Stimulated activated CD8-positive, alpha-beta memory T cell treated with anti-CD3 and anti-CD28 coated beads, Interleukin-7, amount 100 ng/mL, for 4 hours (primary cell): Measurements from ENCODE around the gene E2F1.
"Not testable (repeated sequence)": the region's sequence is repeated elsewhere in the genome, so short reads cannot be mapped to it uniquely, and the experiment has no call there.

Experiments used
- DNase-seq, 2 donors: peaks; one replicate each; pipeline ENCODE4 v3.0.0-alpha.2; 2020; ENCODE audit warnings: low read depth in 2 of 2

The E2F1 gene

DNA sequence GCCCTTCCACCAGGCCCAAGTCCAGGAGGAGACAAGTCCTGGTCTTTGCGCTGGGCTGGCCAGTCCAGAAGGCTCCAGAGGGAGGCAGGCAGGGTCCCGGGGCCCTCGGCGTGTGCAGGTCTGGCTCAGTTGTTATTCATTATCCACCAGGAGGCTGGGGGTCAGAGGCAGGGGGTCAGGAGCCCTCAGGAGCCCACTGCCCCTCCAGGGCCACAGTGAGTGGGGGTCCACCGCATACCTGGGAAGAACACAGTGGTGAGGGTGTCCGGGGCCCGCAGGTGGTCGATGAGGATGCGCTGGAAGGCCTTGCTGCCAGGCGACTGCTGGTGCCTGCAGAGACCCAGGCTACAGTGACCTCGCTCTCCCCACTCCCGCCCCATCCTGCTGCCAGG is 28.5 kb downstream of the E2F1 start:
- no peak for DNase-seq

GRCh38 chr20:33656783-33657703 is 29.1 kb downstream of the E2F1 start:
- no peak for DNase-seq

DNA sequence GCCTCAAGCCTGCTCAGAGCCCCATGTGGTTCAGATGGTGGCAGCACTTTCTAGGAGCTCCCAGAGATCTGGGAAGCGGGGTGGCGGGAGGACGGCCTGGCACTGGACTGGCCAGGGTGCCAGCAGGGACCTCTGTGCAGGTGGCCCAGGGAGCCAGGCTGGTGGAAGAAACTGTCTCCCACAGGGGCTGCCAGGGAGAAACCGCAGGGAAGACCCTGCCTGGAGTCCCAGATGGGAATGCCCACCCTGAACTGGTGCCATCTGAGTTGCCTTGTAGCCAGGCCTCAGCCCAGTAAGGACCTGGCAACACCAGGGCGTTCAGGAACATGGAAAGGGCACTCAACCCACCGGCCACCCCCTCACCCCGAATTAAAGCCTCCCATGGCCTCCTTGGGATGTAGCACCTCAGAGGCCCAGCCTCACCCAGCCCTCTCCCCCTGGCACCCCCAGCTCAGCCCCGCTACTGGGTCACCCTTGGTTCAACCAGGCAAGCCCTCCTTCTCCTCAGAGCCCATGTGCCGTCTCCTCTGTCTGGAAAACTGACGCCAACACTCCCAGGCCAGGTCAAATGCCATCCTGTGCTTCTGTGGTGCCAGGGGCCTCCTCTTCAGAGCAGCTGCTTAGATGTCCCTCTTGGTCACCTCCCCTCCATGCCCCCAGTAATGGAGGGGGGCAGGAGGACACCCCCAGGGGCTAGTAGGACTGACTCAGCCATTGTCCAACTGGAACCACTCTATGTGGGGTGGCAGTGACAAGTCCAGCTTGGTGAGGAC is 30.0 kb downstream of the E2F1 start:
- DNase-seq = no peak

DNA sequence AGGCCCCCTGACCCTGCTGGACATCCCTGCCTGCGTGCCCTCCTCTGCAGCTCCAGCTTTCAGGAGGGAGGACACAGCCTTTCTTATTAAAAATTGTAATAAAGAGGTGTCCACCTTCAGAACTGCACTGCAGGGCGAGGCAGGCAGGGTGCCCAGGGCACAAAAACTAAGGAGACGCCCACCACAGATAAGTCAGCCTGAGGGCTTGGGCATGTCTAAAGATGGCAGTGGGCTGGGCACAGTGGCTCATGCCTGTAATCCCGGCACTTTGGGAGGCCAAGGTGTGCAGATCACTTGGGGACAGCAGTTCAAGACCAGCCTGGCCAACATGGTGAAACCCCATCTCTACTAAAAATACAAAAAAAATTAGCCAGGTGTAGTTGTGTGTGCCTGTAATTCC is 31.0 kb downstream of the E2F1 start:
- DNase-seq = no peak

DNA sequence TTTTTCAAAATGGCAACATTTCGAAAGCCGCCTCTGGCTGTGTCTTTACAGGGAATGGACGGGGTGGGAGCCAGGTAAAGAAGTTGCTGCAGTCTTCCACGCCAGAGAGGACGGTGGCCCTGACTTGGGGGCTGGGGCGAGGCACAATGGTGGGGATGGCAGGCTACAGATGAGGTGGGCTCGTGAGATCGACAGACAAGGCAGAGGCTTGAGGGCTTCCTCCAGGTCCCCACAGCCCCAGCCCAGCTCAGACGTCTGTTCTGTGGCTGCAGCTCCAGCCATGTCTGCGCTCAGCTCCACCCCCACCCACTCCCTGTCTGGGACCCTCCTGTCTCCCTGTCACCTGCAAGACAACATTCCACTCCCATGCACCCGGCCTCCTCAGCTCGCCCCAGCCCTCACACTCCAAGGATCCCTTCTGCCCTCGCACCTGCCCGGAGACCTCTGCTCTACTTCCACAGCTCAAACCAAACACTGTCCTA is 31.5 kb downstream of the E2F1 start:
- DNase-seq = no peak

DNA sequence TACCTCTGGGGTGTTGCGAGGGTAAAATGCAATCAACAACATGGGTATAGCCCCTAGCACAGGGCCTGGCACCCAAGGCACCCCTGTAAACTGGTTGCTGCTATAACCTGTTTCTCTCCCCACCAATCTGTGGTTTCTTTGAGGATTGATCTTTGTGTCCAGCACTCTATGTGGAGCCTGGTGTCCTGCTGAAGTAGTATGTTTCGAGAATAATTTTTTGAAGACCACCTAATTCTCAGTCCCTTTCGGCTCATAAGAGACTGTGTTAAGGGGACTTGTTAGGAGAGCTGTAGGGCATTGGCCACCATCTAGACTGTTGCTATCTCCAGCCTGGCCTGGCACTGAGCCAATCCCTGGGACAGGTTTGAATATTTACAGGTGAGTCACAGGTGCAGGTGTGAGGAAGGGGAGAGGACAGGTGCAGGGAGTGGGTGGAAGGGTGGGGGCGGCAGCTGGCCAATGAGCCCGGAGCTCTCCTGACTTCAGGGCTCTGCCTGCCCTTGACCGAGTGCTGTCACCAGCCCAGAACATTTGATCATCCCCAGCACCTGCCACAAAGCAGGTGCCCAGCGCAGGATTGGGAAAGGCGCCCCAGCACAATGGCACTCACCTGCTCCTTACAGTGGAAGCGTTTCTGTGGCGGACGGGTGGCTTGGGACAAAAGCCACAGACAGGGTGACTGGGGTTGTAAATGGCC is 32.1 kb downstream of the E2F1 start:
- no peak for DNase-seq

GRCh38 chr20:33653218-33653899 is 32.8 kb downstream of the E2F1 start:
- DNase-seq = peak in 1 of 2 donors; percentile 23

- no peak for DNase-seq
Observed at GRCh38 chr20:33651562-33652048, 34.6 kb downstream of the E2F1 start.

GRCh38 chr20:33650753-33651561 is 35.2 kb downstream of the E2F1 start:
- DNase-seq = no peak

- DNase-seq = no peak
Observed at GRCh38 chr20:33650111-33650752, 36.0 kb downstream of the E2F1 start.

DNA sequence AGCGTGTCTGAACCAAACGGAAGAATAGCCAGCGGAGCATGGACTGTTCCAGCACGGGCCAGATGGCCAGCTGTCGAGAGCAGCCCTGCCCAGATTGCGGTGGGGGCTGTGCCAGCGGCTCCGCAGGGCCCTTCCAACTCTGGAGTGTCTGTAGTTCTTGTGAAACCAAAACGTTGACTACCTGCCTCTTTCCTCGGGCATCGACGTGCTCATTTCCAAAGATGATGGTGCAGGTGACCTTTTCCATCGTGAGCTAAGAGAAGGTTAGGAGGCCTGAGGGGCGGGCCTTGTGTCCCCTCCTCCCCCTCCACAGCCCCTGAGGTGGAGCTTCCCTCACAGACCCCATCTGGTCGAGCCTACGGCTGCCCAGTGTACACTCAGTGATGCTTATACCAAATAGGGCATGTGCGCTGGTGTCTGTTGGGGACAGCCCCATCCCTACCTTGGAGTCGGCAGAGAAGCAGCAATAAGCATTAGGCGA is 36.9 kb downstream of the E2F1 start:
- no peak for DNase-seq

- DNase-seq = no peak
Observed at GRCh38 chr20:33648396-33649004, 37.7 kb downstream of the E2F1 start.

- no peak for DNase-seq
Observed at GRCh38 chr20:33647603-33648395, 38.4 kb downstream of the E2F1 start.

- not testable (repeated sequence) for DNase-seq
Observed at GRCh38 chr20:33646959-33647602, 39.1 kb downstream of the E2F1 start.

GRCh38 chr20:33646191-33646590 is 40.0 kb downstream of the E2F1 start:
- DNase-seq = no peak

GRCh38 chr20:33645396-33645795 is 40.8 kb downstream of the E2F1 start:
- no peak for DNase-seq

DNA sequence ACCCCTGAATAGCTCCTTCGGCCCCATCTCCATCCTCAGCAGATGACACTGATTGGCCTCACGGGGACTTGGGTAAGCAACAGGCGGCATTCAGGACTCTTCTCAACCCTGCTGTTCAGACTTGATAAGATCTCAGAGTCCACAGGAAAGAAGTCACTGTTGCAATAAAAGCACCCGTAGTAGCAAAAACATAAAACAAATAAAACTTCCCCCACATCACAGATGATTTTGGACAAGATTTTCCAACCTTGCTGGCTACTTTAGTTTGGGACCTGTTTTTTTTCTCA is 41.2 kb downstream of the E2F1 start:
- DNase-seq = no peak

- no peak for DNase-seq
Observed at GRCh38 chr20:33644313-33645071, 41.7 kb downstream of the E2F1 start.
